ENCODE measurements around the gene ADAD1.
"Not testable (repeated sequence)": the region's sequence is repeated elsewhere in the genome, so short reads cannot be mapped to it uniquely, and the experiment has no call there.

ADAD1 gene

DNA sequence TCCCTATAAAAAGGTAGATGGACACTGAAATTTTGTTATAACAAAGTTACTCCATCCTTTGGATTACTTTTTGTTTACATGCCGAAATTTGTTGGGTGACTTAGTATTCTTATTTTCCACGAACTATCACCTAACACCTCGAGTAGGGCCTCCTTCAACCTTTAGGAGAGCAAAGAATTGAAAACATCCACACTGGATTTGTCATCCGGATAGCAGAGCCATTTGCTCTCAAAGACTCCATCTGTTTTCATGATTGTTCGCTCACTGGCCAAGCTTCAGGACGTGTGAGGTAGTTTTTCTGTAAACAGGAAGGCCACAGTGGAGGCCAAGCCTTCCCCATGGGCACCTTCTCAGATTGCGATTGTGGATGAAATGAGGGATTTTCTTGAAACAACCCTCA is at the start of gene ADAD1:
Gene ADAD1, plus strand, starts transcription at position 301 of the 400 bp plus-strand sequence. CDS start 1,059 bp downstream, outside the sequence.
- DNase-seq (ENCODE audit: low read depth): no peak

DNA sequence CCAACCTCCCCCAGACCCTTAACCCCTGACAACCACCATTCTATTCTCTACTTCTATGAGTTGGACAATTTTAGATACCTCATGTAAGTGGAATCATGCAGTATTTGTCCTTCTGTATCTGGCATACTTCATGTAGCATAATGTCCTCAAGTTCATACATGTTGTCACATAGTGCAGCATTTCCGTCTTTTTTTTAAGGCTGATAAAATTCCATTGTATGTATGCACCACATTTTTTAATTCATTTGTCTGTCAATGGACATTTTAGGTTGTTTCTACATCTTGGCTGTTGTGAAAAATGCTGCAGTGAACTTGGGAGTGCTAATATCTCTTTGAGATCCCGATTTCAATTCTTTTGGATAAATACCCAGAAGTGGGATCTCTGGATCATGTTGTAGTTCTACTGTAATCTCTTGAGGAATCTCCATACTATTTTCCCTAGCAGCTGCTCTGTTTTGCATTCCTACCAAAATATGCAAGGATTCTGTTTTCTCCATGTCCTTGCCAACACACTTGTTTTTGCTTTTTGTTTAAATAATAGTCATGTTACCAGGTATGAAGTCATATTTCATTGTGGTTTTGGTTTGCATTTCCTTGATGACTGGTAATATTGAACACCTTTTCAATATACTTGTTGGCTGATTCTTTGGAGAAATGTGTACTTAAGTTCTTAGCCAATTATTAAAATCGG is 48.8 kb upstream of the ADAD1 start:
- DNase-seq (ENCODE audit: low read depth): no peak

DNA sequence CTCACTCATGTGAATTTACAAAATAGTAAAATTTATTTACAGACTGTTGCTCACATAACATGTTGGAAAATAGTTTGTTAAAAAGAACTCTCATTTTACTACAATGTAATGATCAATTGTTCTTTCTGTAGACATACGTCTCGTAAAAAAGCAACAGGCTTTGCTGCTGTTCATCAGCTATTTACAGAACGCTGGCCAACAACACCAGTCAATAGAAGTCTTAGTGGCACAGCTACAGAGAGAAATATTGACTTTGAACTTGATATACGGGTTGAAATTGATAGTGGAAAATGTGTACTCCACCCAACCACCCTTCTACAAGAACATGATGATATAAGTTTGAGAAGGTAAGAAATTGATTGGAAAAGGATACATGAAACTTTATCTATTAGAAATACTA is 47.6 kb upstream of the ADAD1 start:
- DNase-seq (ENCODE audit: low read depth): no peak

DNA sequence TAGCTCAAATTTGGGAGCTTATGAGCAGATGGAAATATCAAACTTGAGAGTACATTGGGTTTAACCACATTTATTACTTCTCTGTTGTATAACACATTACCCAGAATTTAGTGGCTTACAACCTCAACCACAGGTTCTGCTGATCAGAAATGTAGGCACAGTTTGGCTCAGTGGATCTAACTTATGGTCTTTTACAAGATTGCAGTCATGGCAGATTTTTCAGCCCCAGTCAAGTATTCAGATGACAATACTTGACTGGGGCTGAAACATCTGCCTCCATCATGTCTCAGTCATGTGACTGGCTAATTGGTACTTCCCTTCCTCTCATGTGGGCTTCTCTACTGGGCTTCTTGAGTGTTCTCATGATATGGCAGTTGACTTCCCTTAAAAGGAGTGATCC is 44.0 kb upstream of the ADAD1 start:
- no peak for DNase-seq (ENCODE audit: low read depth)

DNA sequence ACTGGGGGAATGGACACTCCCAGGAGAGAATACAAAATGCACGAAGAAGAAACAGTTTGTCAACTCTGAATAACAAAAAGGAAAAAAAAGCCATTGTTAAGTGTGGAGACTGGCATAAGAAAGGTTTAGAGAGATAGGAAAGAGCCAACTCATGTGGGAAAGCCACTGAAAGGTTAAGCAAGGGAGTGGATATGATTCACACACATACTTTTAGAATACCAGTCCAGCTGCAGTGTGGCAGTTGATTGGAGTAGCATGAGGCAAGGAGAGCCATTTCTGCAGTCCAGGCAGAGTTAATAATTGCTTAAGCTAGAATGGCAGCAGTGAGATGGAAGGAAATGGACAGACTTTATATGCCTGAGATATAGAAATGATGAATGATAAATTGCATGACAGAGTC is 36.9 kb upstream of the ADAD1 start:
- DNase-seq (ENCODE audit: low read depth): no peak

DNA sequence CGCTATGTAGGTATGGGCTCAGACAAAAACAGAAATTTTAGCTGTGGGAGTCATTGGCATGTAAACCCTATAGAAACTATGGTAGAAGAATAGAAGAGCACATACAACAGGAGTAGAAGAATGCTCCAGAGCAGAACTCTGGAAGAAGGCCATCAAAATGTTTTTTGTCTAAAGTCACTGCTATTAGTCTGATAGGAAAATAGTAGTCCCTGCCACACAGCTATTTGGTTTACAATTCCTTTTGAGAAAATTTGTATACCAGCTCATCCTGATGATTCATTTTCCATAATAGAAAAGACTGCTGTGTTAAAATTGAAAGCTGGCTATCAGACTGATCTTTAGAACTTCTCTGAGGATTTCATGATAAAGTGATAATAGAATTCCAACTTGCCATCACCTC is 32.8 kb upstream of the ADAD1 start:
- DNase-seq (ENCODE audit: low read depth): no peak

DNA sequence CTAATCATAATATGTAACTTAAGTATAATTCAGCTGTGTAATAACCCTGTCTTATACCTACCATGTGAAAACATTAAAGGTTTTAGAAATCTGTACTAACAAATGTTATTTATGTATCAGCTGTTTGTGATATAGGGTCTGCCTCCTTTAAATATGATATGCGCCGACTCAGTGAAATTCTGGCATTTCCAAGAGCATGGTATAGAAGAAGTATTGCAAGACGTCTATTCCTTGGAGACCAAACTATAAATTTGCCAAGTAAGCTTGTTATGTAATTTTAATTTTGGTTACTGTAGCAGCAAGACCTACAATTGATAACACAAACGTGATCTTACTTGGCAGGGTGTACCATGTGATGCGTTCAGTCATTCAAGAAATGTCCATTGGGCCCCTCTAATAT is 32.3 kb upstream of the ADAD1 start:
- DNase-seq (ENCODE audit: low read depth): no peak

GRCh38 chr4:122356317-122356808 is 22.4 kb upstream of the ADAD1 start:
- no peak for DNase-seq (ENCODE audit: low read depth)

DNA sequence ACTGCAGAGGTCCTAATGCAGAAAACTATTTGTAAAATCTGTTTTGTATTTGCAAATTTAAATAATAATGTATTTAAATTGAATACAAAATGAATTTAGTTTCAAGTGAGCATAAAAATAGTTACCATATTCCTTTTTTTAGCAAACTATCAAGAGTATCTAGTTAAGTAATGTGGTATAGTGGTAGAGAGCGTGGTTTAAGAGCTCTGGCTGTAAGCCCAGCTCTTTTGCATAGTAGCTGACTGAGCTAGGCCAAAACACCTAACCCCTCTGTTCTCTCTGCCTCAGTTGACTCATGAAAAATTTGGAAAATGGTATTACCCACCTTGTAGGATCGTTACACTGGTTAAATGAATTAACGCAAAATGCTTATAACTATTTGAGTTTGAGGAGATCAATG is 18.1 kb upstream of the ADAD1 start:
- no peak for DNase-seq (ENCODE audit: low read depth)

DNA sequence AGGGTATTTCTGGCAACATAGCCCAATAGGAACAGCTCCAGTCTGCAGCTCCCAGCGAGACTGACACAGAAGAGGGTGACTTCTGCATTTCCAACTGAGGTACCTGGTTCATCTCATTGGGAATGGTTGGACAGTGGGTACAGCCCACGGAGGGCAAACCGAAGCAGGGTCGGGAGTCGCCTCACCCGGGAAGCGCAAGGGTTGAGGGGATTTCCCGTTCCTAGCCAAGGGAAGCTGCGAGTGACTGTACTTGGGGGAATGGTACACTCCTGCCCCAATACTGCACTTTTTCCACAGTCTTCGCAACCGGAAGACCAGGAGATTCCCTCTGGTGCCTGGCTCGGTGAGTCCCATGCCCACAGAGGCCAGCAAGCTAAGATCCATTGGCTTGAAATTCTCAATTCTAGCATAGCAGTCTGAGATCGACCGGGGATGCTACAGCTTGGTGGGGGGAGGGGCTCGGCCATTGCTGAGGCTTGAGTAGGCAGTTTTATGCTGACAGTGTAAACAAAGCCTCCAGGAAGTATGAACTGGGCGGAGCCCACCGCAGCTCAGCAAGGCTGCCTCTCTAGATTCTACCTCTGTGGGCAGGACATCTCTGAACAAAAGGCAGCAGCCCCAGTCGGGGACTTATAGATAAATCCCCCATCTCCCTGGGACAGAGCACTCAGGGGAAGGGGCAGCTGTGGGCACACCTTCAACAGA is 14.0 kb upstream of the ADAD1 start:
- DNase-seq (ENCODE audit: low read depth): no peak

- DNase-seq (ENCODE audit: low read depth): not testable (repeated sequence)
These were observed 10.0 kb upstream of the ADAD1 start for GRCh38 chr4:122368786-122369185.

GRCh38 chr4:122377352-122377751 is 1.5 kb upstream of the ADAD1 start:
- no peak for DNase-seq (ENCODE audit: low read depth)

DNA sequence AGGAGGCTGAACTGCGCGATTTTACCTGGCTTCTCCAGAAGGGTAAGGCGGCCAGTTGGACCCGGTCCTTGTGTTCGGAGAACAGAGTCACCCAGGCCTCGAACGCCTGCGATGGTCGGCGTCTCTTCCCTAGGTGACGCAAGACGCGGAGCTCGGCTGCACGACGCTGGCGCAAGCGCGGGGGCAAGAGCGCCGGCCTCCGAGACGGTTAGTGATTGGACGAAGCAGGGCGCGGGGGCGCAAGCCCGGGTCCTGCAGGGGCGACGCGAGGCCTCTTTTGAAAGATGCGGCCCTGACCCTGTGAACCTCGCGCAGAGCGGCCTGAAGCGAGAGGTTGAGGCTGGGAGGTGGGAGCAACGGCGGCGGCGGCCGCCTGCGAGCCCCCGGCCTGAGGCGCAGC is 428 bp downstream of the ADAD1 start:
- DNase-seq (ENCODE audit: low read depth): no peak

- no peak for DNase-seq (ENCODE audit: low read depth)
These were observed 4.5 kb downstream of the ADAD1 start for GRCh38 chr4:122383341-122383740.

DNA sequence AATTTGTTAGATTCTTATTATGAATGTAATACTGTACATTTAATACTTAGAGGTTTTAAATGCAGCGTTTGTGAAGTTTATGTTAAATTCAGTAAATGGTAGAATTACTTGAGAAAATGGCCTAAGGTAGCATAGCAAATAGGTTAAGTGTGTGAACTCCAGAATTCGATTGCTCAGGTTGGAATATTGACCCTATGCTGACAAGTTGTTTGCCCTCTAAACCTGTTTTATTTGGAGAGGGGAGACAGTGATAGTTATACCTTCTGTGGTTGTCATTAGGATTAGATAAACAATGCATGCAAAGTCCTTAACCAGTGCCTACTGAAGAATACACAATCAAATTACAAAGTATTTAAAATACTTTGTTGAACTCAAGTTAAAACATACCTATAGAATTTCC is 5.4 kb downstream of the ADAD1 start:
- DNase-seq (ENCODE audit: low read depth): no peak

DNA sequence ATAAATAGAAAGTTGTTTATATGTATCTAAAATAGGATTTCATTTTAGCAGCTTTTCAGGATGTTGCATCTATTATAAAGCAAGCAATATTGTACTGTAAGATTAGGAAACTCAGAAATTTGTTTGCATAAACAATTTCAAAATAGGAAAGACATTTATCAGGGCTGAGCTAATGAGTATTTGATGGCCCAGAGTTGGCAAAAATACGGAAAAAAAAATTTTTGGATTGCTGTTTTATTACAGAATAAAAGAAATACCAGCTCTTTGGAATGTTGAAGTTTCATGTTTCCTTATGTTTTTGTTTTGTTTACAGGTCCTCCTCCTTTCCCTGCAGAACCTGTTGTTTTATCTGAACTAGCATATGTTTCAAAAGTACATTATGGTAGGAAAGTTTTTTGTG is 14.5 kb downstream of the ADAD1 start:
- no peak for DNase-seq (ENCODE audit: low read depth)

DNA sequence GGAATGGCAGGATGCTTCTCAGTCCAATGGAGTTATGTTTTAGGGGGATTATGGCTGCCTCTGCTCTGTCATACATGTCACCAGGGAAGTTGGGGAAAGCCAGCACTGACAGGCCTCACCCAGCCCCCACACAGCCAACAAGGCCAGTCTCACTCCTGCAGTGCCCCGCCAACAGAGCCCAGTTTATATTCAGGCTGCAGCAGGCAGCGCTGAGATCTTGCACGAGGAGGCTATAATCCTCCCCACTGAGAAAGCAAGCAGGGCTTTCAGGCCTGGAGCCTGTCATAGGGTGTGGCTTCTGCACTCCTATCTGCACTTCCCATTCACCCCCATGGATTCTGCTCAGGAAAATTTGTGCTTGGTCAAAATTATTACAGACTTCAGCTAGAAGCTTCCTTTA is 25.1 kb downstream of the ADAD1 start:
- no peak for DNase-seq (ENCODE audit: low read depth)

GRCh38 chr4:122412547-122412946 is 33.7 kb downstream of the ADAD1 start:
- no peak for DNase-seq (ENCODE audit: low read depth)

- no peak for DNase-seq (ENCODE audit: low read depth)
These were observed 44.4 kb downstream of the ADAD1 start for GRCh38 chr4:122423246-122423645.

GRCh38 chr4:122431351-122431750 is 52.5 kb downstream of the ADAD1 start:
- no peak for DNase-seq (ENCODE audit: low read depth)

DNA sequence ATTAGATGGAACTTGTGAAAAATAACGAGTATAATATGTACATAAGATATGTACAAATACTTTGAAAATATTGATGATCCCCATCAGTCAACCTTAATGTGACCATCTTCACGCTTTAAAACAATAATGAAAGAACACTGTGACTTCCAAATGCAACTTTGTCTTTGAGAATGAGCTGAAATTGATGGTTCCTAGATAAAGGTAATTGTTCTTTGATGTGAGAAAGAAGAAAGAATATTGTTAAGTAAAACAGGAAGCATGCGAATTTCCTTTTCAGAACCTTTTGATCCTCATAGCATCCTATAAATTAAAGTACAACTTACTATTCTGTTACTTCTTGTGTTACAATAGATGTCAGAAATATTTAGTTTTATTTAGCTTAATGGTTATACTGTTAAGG is 55.5 kb downstream of the ADAD1 start:
- DNase-seq (ENCODE audit: low read depth): no peak

GRCh38 chr4:122450847-122451246 is 72.0 kb downstream of the ADAD1 start:
- DNase-seq (ENCODE audit: low read depth): no peak

DNA sequence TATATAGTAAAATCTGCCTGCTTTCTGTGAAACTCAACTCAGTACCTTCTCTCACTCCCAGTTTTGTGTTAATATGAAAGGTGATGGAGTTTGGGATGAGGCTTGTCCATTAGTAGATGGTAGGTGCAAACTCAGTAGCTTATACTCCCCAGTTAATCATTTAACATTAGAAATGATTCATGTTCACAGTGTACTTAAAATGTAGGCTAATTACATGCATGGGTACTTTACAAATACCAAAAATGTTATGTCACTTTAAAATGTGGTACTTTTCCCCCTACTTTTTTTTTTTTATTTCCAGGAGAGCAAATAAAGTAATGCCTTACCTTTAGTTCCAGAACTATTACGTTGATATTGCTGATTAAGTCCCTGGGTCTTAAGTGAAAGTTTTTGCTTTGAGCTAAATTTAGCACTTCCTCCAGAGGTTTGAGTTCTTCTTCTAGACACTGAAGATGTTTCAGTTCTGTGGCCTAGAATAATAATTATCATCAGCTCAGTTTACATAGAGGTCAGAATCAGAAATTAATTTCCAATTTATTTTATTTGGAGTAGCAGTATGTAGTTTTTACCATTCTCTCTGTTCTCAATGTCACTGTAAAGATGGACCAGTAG is 74.7 kb downstream of the ADAD1 start:
- no peak for DNase-seq (ENCODE audit: low read depth)
